SK-N-SH (cell line): Measurements from ENCODE around the gene SRP54. TPM values are rescaled to one million over a fixed set of nuclear protein-coding genes. Genes with fewer than 3 reads are reported as not detected.

Experiments
- CTCF ChIA-PET: fragments of 300-600, 350-600 bp; formaldehyde crosslinking; extraction: SDS; loops from one replicate; lab custom pipeline; 2021; lab: Yijun Ruan, JAX
- POLR2A ChIA-PET: fragments of 350-600 bp; sonication (Branson Sonifier 250); formaldehyde crosslinking; extraction: SDS; loops from one replicate; lab custom pipeline; 2020; ENCODE audit warnings: antibody characterized with exemption, inconsistent platforms; lab: Yijun Ruan, JAX
- DNase-seq: peaks from one replicate; pipeline ENCODE4 v3.0.0; 2012
- H2AFZ ChIP-seq: fragments of 200-600 bp; sonication (generic); 2 replicates; pipeline ENCODE4 v1.8.1; 2016; ENCODE audit warnings: antibody characterized with exemption, mild to moderate bottlenecking, low read depth
- H3F3A ChIP-seq: fragments of 200-600 bp; sonication (generic); replicated peaks from 2 replicates; pipeline ENCODE3; 2016; ENCODE audit warnings: antibody characterized with exemption, mild to moderate bottlenecking; ENCODE audit not compliant: insufficient read depth
- H3K27ac ChIP-seq, 2 experiments: fragments of 200-500 bp in 1 of 2; fragments of 200-600 bp in 1 of 2; sonication (Bioruptor generic) in 1 of 2; sonication (generic), shearing (Covaris generic) in 1 of 2; 2 replicates each; pipeline versions ENCODE4 v1.5.1 to v1.6.1; 2014 to 2016; ENCODE audit warnings: low read depth in 2 of 2, inconsistent platforms in 1 of 2, low read length in 1 of 2, mild to moderate bottlenecking in 1 of 2, mixed read lengths in 1 of 2
- H3K27me3 ChIP-seq: fragments of 200-600 bp; sonication (generic), shearing (Covaris generic); 2 replicates; pipeline ENCODE4 v1.6.1; 2016; ENCODE audit warnings: mixed run types; ENCODE audit not compliant: insufficient read depth
- H3K36me3 ChIP-seq, 2 experiments: fragments of 200-500 bp in 1 of 2; fragments of 200-600 bp in 1 of 2; sonication (Bioruptor generic) in 1 of 2; sonication (generic) in 1 of 2; replicated peaks in 1 of 2; 2 replicates each; pipeline versions ENCODE3 to v1.5.1; 2014 to 2016; ENCODE audit warnings: low read length in 1 of 2, mild to moderate bottlenecking in 1 of 2; ENCODE audit not compliant: insufficient read depth in 2 of 2, control insufficient read depth in 1 of 2
- H3K4me1 ChIP-seq, 2 experiments: fragments of 200-500 bp in 1 of 2; fragments of 200-600 bp in 1 of 2; sonication (Bioruptor generic) in 1 of 2; sonication (generic), shearing (Covaris generic) in 1 of 2; 2 replicates each; pipeline versions ENCODE4 v1.5.1 to v1.6.1; 2014 to 2016; ENCODE audit warnings: low read depth in 1 of 2, low read length in 1 of 2, mixed run types in 1 of 2; ENCODE audit not compliant: insufficient read depth in 2 of 2, control insufficient read depth in 1 of 2
- H3K4me2 ChIP-seq: fragments of 200-600 bp; sonication (generic), shearing (Covaris generic); 2 replicates; pipeline ENCODE4 v1.6.1; 2017; ENCODE audit warnings: mixed run types
- H3K4me3 ChIP-seq, 2 experiments: fragments of 200-500 bp in 1 of 2; fragments of 200-600 bp in 1 of 2; sonication (Bioruptor generic) in 1 of 2; sonication (generic), shearing (Covaris generic) in 1 of 2; 2 replicates each; pipeline versions ENCODE4 v1.5.1 to v1.8.1; 2014 to 2016; ENCODE audit warnings: low read depth in 2 of 2, inconsistent platforms in 1 of 2, low read length in 1 of 2, mild to moderate bottlenecking in 1 of 2, mixed read lengths in 1 of 2, moderate library complexity in 1 of 2
- H3K79me2 ChIP-seq: fragments of 200-600 bp; sonication (generic); 2 replicates; pipeline ENCODE4 v1.8.1; 2017; ENCODE audit warnings: mild to moderate bottlenecking; ENCODE audit not compliant: insufficient read depth
- H3K9ac ChIP-seq: fragments of 200-600 bp; sonication (generic); 2 replicates; pipeline ENCODE4 v1.6.1; 2017; ENCODE audit warnings: mixed run types
- H3K9me2 ChIP-seq: fragments of 200-600 bp; sonication (generic); 2 replicates; pipeline ENCODE4 v1.6.1; 2017; ENCODE audit warnings: mixed run types
- H3K9me3 ChIP-seq: fragments of 200-600 bp; sonication (generic); 2 replicates; pipeline ENCODE4 v1.6.1; 2017; ENCODE audit warnings: mixed run types, mild to moderate bottlenecking, moderate library complexity
- H4K20me1 ChIP-seq: fragments of 200-600 bp; sonication (generic); 2 replicates; pipeline ENCODE4 v1.6.1; 2017; ENCODE audit warnings: mild to moderate bottlenecking, mixed run types; ENCODE audit not compliant: insufficient read depth
- CHD2 ChIP-seq: fragments of 150-350 bp; IDR thresholded peaks from 2 replicates; pipeline ENCODE4 v1.6.1; 2018; ENCODE audit warnings: low read length; ENCODE audit not compliant: partially characterized antibody
- ELF1 ChIP-seq: IDR thresholded peaks from 2 replicates; pipeline ENCODE4 v1.4.0; 2012
- FOSL2 ChIP-seq: IDR thresholded peaks from 2 replicates; pipeline ENCODE4 v1.4.0; 2012; ENCODE audit warnings: low read depth, mild to moderate bottlenecking, moderate library complexity, borderline replicate concordance
- GABPA ChIP-seq: IDR thresholded peaks from 2 replicates; pipeline ENCODE4 v1.4.0; 2012; ENCODE audit warnings: low read depth, mild to moderate bottlenecking
- JUND ChIP-seq: IDR thresholded peaks from 2 replicates; pipeline ENCODE4 v1.4.0; 2012
- MXI1 ChIP-seq: IDR thresholded peaks from 2 replicates; pipeline ENCODE4 v1.6.1; 2012; ENCODE audit warnings: mild to moderate bottlenecking, low read depth, low read length, improper control_type of control experiment
- PBX3 ChIP-seq: IDR thresholded peaks from 2 replicates; pipeline ENCODE4; 2012
- RCOR1 ChIP-seq: fragments of 150-350 bp; IDR thresholded peaks from 2 replicates; pipeline ENCODE4 v1.6.1; 2017; ENCODE audit warnings: antibody characterized with exemption, low read length
- SMC3 ChIP-seq: IDR thresholded peaks from 2 replicates; pipeline ENCODE4 v1.6.1; 2012; ENCODE audit warnings: low read depth, low read length, improper control_type of control experiment
- TAF1 ChIP-seq: IDR thresholded peaks from 2 replicates; pipeline ENCODE4 v1.6.1; 2012; ENCODE audit warnings: low read depth, mild to moderate bottlenecking, low read length, moderate library complexity, borderline replicate concordance
- TCF12 ChIP-seq: IDR thresholded peaks from 2 replicates; pipeline ENCODE4 v1.4.0; 2012
- USF2 ChIP-seq: fragments of 150-350 bp; IDR thresholded peaks from 2 replicates; pipeline ENCODE4 v1.6.1; 2017; ENCODE audit warnings: antibody characterized with exemption, low read length, low read depth, borderline replicate concordance
- WGBS: methylation state at CpG from one replicate; pipeline ENCODE4 v1.1.6; 2017; ENCODE audit warnings: low lambda C conversion rate; 5-methylcytosine and 5-hydroxymethylcytosine counted together
- polyA plus RNA-seq, 3 experiments: library from polyadenylated mRNA; depleted of rRNA; stranded (reverse); fragments of >200 nt; gene quantifications; 2 replicates each; pipeline ENCODE4 v1.2.3, GENCODE V29; 2012
- TF ChIP-seq, protein P1 (sequence below): IDR thresholded peaks from 2 replicates; pipeline ENCODE4 v1.6.1; 2012; ENCODE audit warnings: mild to moderate bottlenecking, low read depth, low read length, moderate library complexity
- TF ChIP-seq, protein P2 (sequence below): fragments of 200-600 bp; sonication (generic); IDR thresholded peaks from 2 replicates; pipeline ENCODE4 v1.6.1; 2017; ENCODE audit warnings: antibody characterized with exemption, mild to moderate bottlenecking, moderate library complexity

SRP54 gene
- polyA plus RNA-seq, 1 of the 3 experiments (the other 2 are of a cell fraction): 39.5 TPM

DNA sequence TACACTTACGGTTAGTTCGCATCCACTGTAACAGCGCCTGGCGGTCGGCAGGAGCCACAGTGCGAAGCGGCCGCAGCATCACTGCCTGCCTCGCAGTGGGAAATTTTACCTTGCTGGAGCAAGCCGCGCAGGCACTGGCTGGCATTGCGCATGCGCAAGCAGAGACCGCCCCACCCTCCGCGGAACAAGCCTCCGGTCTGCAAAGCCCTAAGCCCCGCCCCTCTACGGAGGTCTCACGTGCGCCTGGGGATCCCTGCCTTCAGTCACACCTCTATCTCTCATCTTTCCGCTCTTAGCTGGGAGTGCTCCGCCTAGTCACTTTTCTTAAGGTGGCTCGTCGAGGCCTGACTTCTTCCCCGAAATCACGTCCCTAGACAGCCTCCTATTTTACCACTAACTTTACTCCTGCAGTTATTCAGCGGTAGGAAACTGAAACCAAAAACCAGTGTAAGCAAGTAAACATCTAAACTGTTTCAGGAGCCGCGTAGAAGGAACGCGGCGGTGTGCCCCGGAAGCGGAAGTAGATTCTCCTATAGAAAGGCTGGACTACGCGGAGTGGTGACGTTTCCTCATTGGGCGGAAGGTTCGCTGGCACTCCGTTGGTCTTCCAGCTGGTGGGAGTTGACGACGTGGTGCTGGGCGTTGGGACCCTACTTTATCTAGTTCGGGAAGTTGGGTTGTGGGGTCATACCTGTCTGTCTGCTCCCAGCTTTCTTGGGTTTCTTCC is at the start of gene SRP54 (continued):
- peak; percentile 18; the same call in 1 of the 2 replicates for TF ChIP-seq USF2
- peak; percentile 42; the same call in 1 of the 2 replicates for TF ChIP-seq PBX3
- TF ChIP-seq TAF1: peak; percentile 80
- TF ChIP-seq JUND: no peak
- peak; percentile 99 for TF ChIP-seq GABPA
- TF ChIP-seq RCOR1: peak; percentile 10; the same call in 1 of the 2 replicates
- TF ChIP-seq TCF12: peak; percentile 4; the same call in 1 of the 2 replicates

DNA sequence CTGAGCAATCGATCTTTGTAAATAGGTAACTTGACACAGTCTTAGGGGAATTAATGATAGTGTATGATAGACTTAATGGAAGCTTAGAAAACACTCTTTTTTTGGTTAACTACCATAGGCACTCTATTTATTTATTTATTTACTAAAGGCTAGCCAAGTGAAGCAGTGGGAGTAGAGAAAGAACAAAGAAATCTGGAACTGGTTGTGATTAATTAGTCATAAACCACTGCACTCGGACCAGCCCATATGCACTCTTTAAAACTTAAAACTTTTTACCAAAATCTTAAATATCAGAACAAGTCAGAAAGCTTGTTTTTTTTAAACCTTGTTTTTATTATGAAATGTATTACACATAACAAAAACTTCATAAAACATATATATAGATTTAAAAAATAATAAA is 49.5 kb upstream of the SRP54 start:
- no peak overlapping the region for H3K9ac ChIP-seq
- no peak overlapping the region for H2AFZ ChIP-seq
- H3K9me3 ChIP-seq: no peaks in the 10 kb centered on the region
- no peaks in the 10 kb centered on the region; a peak in 1 of 4 replicates for H3K4me1 ChIP-seq
- H3K9me2 ChIP-seq: no peaks in the 10 kb centered on the region
- no peak overlapping the region for H3K4me3 ChIP-seq
- no peaks in the 10 kb centered on the region for H3K79me2 ChIP-seq
- no peak overlapping the region for H3K4me2 ChIP-seq
- H3K27ac ChIP-seq: no peak overlapping the region
- ChIA-PET CTCF (interaction anchor here (1.7 kb wide), 1 partner anchor 49 kb away, joined by 4 read pairs; no protein-coding TSS in a partner anchor), POLR2A (no interaction called here)
- H3K36me3 ChIP-seq: no peaks in the 10 kb centered on the region
- WGBS: 79% methylated on average over 2 of the region's 2 CpGs
- H3F3A ChIP-seq: no peaks in the 10 kb centered on the region
- H3K27me3 ChIP-seq: no peaks in the 10 kb centered on the region
- no peaks in the 10 kb centered on the region for H4K20me1 ChIP-seq
- no peak for DNase-seq
- TF ChIP-seq, protein P1, sequence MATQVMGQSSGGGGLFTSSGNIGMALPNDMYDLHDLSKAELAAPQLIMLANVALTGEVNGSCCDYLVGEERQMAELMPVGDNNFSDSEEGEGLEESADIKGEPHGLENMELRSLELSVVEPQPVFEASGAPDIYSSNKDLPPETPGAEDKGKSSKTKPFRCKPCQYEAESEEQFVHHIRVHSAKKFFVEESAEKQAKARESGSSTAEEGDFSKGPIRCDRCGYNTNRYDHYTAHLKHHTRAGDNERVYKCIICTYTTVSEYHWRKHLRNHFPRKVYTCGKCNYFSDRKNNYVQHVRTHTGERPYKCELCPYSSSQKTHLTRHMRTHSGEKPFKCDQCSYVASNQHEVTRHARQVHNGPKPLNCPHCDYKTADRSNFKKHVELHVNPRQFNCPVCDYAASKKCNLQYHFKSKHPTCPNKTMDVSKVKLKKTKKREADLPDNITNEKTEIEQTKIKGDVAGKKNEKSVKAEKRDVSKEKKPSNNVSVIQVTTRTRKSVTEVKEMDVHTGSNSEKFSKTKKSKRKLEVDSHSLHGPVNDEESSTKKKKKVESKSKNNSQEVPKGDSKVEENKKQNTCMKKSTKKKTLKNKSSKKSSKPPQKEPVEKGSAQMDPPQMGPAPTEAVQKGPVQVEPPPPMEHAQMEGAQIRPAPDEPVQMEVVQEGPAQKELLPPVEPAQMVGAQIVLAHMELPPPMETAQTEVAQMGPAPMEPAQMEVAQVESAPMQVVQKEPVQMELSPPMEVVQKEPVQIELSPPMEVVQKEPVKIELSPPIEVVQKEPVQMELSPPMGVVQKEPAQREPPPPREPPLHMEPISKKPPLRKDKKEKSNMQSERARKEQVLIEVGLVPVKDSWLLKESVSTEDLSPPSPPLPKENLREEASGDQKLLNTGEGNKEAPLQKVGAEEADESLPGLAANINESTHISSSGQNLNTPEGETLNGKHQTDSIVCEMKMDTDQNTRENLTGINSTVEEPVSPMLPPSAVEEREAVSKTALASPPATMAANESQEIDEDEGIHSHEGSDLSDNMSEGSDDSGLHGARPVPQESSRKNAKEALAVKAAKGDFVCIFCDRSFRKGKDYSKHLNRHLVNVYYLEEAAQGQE: no peak
- TF ChIP-seq FOSL2: no peak
- TF ChIP-seq SMC3: no peak
- no peak for TF ChIP-seq USF2
- TF ChIP-seq, protein P2, sequence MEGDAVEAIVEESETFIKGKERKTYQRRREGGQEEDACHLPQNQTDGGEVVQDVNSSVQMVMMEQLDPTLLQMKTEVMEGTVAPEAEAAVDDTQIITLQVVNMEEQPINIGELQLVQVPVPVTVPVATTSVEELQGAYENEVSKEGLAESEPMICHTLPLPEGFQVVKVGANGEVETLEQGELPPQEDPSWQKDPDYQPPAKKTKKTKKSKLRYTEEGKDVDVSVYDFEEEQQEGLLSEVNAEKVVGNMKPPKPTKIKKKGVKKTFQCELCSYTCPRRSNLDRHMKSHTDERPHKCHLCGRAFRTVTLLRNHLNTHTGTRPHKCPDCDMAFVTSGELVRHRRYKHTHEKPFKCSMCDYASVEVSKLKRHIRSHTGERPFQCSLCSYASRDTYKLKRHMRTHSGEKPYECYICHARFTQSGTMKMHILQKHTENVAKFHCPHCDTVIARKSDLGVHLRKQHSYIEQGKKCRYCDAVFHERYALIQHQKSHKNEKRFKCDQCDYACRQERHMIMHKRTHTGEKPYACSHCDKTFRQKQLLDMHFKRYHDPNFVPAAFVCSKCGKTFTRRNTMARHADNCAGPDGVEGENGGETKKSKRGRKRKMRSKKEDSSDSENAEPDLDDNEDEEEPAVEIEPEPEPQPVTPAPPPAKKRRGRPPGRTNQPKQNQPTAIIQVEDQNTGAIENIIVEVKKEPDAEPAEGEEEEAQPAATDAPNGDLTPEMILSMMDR: no peak
- TF ChIP-seq RCOR1: no peak
- no peak for TF ChIP-seq TAF1
- no peak for TF ChIP-seq CHD2
- no peak for TF ChIP-seq ELF1
- TF ChIP-seq MXI1: no peak
- no peak for TF ChIP-seq GABPA
- TF ChIP-seq, all 33 proteins: peak for 0
